Ectodermal cell (in vitro differentiated cells): ENCODE results near the gene CEP78.

Experiments
- H3K27ac ChIP-seq: 2 replicates; pipeline ENCODE4 v1.7.0; 2013; ENCODE audit warnings: mild to moderate bottlenecking, low read depth, low read length; ENCODE audit not compliant: insufficient read depth, poor library complexity, severe bottlenecking
- H3K27me3 ChIP-seq: 2 replicates; pipeline ENCODE4 v1.7.0; 2013; ENCODE audit warnings: mild to moderate bottlenecking, low read length; ENCODE audit not compliant: insufficient read depth, control insufficient read depth, poor library complexity, severe bottlenecking
- H3K36me3 ChIP-seq: one replicate; pipeline ENCODE4 v1.7.0; 2013; ENCODE audit warnings: low read length; ENCODE audit not compliant: control insufficient read depth, insufficient read depth
- H3K4me1 ChIP-seq: one replicate; pipeline ENCODE4 v1.7.0; 2013; ENCODE audit warnings: low read length; ENCODE audit not compliant: control insufficient read depth, insufficient read depth
- H3K4me3 ChIP-seq: 2 replicates; pipeline ENCODE4 v1.7.0; 2013; ENCODE audit warnings: low read depth, low read length, control low read depth; ENCODE audit not compliant: insufficient read depth
- H3K9me3 ChIP-seq: 2 replicates; pipeline ENCODE4 v1.7.0; 2013; ENCODE audit warnings: mild to moderate bottlenecking, low read length, moderate library complexity; ENCODE audit not compliant: control insufficient read depth
- WGBS, 2 experiments: methylation state at CpG; one replicate each; pipeline ENCODE4 v1.1.7; 2013; ENCODE audit warnings: missing lambda C conversion rate in 2 of 2; 5-methylcytosine and 5-hydroxymethylcytosine counted together

Gene CEP78

DNA sequence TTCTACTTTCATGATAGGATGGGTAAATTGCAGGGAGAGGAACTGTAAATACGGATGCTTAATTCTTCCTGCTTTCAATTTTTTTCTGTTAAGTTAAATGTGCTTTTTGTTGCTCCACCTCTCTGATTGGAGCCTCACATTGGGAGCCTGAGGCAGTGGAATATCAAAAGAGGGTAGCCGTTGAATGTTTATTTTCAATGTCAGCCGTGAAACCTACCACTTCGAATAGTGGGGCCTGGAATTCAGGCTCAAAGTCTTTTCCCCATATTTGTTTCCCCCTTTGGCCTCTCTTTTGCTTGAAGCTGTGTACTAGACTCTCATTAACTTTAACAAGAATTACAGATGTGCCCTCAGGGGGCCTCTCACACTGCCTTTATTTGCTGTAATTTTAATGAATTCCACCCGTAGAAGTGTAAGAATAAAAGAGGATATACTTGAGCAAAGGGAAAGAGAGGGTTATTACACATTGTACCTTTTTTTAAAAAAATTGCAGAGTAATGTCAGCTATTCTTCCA, 90.0 kb downstream of the CEP78 start:
- Histone ChIP-seq H3K4me3 (no peak overlapping the region), H3K36me3 (peaks cover 59% of the 10 kb centered on the region), H3K27me3 (no peaks in the 10 kb centered on the region), H3K4me1 (no peaks in the 10 kb centered on the region), H3K9me3 (no peaks in the 10 kb centered on the region), H3K27ac (no peak overlapping the region)
- 93 to 98% methylated on average over 4 to 5 of the region's 5 CpGs for WGBS, 2 experiments

DNA sequence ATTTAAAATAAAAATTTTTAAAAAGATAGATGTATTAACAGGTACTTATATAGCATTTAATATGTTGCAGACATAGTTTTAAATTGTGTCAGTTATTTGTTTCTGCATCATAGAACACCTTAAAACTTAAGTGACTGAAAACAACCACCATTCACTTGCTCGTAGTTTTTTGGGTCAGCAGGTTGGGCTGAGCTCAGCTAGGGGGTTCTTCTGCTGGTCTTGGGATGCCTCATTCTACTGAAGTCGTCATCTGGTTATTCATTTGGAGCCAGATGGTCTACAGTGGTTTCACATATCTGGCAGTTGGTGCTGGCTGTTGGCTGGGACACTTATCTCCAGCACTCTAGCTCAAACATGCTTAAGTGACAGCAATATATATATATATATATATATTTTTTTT, 90.7 kb downstream of the CEP78 start:
- Histone ChIP-seq H3K9me3 (no peaks in the 10 kb centered on the region), H3K4me1 (no peaks in the 10 kb centered on the region), H3K27ac (no peak overlapping the region), H3K36me3 (peaks cover 58% of the 10 kb centered on the region), H3K27me3 (no peaks in the 10 kb centered on the region), H3K4me3 (no peak overlapping the region)
- 92 to 100% methylated on average over 2 of the region's 2 CpGs for WGBS, 2 experiments
